H1 (cell line): Measurements from ENCODE around the gene NUP88.

ENCODE experiments used
- BCL11A ChIP-seq, 2 experiments: IDR thresholded peaks; one replicate each; pipeline ENCODE4 v1.6.1; 2011; ENCODE audit warnings: low read depth in 2 of 2, low read length in 2 of 2, mild to moderate bottlenecking in 2 of 2
- CTCF ChIP-seq, 3 experiments: IDR thresholded peaks; 1 replicate in 2 of 3; 2 replicates in 1 of 3; pipeline versions ENCODE4 v1.5.1 to v1.6.1; 2011; ENCODE audit warnings: low read length in 3 of 3, mild to moderate bottlenecking in 3 of 3, inconsistent platforms in 2 of 3, low read depth in 1 of 3, moderate library complexity in 1 of 3; ENCODE audit not compliant: insufficient read depth in 1 of 3; ENCODE audit errors: control extremely low read depth in 1 of 3
- EP300 ChIP-seq, 2 experiments: IDR thresholded peaks; 1 replicate in 1 of 2; 2 replicates in 1 of 2; pipeline ENCODE4 v1.6.1; 2011 to 2012; ENCODE audit warnings: low read depth in 2 of 2, low read length in 2 of 2, mild to moderate bottlenecking in 2 of 2, borderline replicate concordance in 1 of 2, inconsistent platforms in 1 of 2, moderate library complexity in 1 of 2
- EZH2 ChIP-seq: fragments of 200-600 bp; sonication (generic); IDR thresholded peaks from 2 replicates; pipeline ENCODE4 v1.7.1; 2012; ENCODE audit warnings: low read depth, mild to moderate bottlenecking, moderate library complexity, low read length, inconsistent platforms; ENCODE audit not compliant: severe bottlenecking
- HDAC6 ChIP-seq: IDR thresholded peaks from one replicate; pipeline ENCODE4 v1.7.1; 2012; ENCODE audit warnings: low read depth, mild to moderate bottlenecking, inconsistent platforms, low read length, moderate library complexity
- POLR2A ChIP-seq, 2 experiments: IDR thresholded peaks; 1 replicate in 1 of 2; 2 replicates in 1 of 2; pipeline ENCODE4 v1.6.1; 2011; ENCODE audit warnings: low read depth in 2 of 2, low read length in 2 of 2, mild to moderate bottlenecking in 2 of 2; ENCODE audit errors: control extremely low read depth in 1 of 2
- RBBP5 ChIP-seq: IDR thresholded peaks from 2 replicates; pipeline ENCODE4 v1.7.1; 2012; ENCODE audit warnings: low read depth, mild to moderate bottlenecking, inconsistent platforms, low read length, moderate library complexity, borderline replicate concordance
- SIN3A ChIP-seq, 2 experiments: IDR thresholded peaks in 1 of 2; conservative IDR thresholded peaks in 1 of 2; 2 replicates each; pipeline ENCODE4 v1.6.1; 2011 to 2012; ENCODE audit warnings: low read length in 2 of 2, improper control_type of control experiment in 1 of 2, low read depth in 1 of 2, mild to moderate bottlenecking in 1 of 2

GRCh38 chr17:5379351-5380107 lies 39.9 kb downstream of the NUP88 start:
- TF ChIP-seq BCL11A (IDR thresholded peaks at IDR 0.05; ENCODE audit: low read depth in 2 of 2, low read length in 2 of 2) (no peak), POLR2A (IDR thresholded peaks at IDR 0.05; ENCODE audit: control extremely low read depth in 1 of 2, low read depth in 2 of 2, low read length in 2 of 2) (no peak), EP300 (IDR thresholded peaks at IDR 0.05; ENCODE audit: borderline replicate concordance in 1 of 2, low read depth in 2 of 2, low read length in 2 of 2) (no peak), CTCF (IDR thresholded peaks at IDR 0.05; ENCODE audit: control extremely low read depth in 1 of 3, insufficient read depth in 1 of 3, low read depth in 1 of 3, low read length in 3 of 3) (no peak), SIN3A (conservative IDR thresholded peaks at IDR 0.05 in 1 of 2, IDR thresholded peaks at IDR 0.05 in 1 of 2; ENCODE audit: low read depth in 1 of 2, low read length in 2 of 2) (no peak), EZH2 (no peak), RBBP5 (no peak), HDAC6 (no peak)
